NCI-H1417 treated with DMSO at 0.1 percent for 48 hours (cell line): ENCODE data around the gene ERH.
"Not testable (repeated sequence)": the region's sequence is repeated elsewhere in the genome, so short reads cannot be mapped to it uniquely, and the experiment has no call there.

Experiments
- DNase-seq: peaks from one replicate; lab custom pipeline; 2025; lab: John Stamatoyannopoulos, UW

Gene ERH

DNA sequence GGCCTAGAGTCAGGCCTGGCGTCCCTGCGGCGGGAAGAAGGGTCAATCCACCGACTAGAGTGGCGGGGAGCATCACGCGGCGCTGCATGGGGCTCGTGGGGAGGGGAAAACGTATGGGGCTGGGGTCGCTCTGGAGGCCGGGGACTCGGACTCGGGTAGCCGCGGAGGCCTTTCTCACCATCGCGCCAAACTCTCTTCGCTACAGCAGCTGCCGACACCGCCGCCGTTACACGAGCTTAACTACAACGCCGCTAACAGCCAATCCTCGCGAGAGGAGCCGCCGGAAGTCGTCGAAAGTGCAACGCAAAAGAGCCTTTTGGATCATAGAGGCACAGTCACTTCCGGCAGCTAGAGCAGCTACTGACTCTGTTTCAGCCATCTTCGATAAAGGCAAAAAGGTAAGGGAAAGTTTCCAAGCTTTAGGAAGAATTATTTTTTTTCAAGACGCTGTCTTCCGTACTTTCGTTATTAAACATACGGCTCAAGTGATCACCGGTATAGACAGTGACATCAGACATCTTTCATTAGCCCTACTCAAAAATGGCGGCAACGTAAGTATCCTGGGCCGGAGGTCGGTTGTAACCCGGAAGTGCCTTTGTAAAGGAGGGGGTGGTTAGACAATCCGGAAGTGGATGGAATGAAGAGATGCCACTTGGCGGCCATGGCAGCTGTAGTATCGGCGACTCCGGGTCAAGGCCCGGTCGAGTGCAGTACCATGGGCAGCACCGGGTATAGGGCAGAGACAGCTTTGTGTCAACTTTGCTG lies at the start of gene ERH, which contains the start of gene SLC39A9:
ERH (minus strand) TSS at position 247 of the 765 bp plus-strand sequence; CDS start at position 181, 66 bp downstream.
SLC39A9 (plus strand) TSS at position 640 of the 765 bp plus-strand sequence. CDS start 678 bp downstream, outside the sequence.
- DNase-seq = peak; percentile 97

DNA sequence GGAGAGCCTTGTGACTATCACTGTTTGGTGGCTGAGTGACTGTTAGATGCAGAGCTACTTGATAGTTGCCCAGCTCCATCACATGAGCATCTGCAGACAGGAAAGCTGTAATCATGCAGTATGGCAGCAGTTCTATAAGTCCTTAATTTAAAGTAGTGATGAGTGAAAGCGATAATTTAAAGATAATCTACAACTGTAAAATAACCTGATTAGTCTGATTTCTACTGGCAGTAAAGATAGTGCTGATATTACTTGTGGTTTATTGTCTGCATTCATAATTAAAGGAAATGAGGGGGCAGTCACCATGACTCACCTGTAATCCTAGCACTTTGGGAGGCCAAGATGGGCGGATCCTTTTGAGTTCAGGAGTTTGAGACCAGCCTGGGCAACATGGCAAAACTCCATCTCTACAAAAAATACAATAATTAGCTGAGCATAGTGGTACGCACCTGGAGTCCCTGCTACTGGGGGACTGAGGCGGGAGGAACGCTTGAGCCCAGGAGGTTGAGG lies 45.3 kb upstream of the ERH start:
- DNase-seq = no peak

DNA sequence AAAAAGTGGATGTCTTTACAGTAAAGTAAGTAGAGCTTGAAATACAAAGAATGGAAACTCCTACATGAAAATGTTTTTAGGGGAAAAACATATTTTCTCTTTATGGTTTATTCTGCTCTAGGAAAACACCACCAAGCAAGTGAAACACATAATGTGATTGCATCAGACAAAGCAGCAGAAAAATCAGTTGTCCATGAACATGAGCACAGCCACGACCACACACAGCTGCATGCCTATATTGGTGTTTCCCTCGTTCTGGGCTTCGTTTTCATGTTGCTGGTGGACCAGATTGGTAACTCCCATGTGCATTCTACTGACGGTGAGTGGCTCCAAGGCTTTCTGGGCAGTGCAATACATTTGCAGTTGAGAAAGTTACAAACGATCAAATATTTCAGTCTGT lies 43.8 kb upstream of the ERH start:
- no peak for DNase-seq

DNA sequence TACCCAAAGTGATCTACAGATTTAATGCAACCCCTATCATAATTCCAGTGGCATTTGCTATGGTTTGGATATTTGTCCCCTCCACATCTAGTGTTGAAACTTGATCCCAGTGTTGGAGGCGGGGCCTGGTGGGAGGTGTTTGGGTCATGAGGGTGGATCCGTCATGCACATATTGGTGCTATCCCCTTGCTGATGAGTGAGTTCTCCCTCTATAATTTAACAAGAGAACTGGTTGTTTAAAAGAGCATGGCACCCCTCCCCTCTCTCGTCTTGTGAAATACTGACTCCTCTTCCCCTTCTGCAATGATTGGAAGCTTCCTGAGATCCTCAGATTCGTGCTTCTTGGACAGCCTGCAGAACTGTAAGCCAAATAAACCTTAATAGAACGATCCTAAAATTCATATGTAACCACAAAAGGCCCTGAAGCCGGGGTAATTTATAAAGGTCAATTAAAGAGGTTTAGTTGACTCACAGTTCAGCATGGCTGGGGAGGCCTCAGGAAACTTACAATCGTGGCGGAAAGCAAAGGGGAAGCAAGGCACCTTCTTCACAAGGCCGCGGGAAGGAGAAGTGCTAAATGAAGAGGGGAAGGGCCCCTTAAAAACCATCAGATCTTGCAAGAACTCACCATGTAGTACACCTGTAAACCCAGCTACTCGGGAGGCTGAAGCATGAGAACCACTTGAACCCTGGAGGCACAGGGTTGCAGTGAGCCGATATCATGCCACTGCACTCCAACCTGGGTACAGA lies 41.6 kb upstream of the ERH start:
- DNase-seq = no peak

DNA sequence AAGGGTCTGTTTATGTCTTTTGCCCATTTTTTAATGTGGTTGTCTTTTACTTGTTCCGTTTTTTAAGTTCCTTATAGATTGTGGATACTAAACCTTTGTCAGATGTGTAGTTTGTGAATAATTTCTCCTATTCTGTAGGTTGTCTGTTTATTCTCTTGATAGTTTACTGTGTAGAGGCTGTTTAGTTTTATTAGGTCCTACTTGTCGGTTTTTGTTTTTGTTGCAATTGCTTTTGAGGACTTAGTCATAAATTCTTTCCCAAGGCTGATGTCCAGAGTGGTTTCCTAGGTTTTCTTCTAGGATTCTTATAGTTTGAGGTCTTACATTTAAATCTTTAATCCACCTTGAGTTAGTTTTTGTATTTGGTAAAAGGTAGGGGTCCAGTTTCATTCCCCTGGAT lies 34.3 kb upstream of the ERH start:
- DNase-seq = no peak

DNA sequence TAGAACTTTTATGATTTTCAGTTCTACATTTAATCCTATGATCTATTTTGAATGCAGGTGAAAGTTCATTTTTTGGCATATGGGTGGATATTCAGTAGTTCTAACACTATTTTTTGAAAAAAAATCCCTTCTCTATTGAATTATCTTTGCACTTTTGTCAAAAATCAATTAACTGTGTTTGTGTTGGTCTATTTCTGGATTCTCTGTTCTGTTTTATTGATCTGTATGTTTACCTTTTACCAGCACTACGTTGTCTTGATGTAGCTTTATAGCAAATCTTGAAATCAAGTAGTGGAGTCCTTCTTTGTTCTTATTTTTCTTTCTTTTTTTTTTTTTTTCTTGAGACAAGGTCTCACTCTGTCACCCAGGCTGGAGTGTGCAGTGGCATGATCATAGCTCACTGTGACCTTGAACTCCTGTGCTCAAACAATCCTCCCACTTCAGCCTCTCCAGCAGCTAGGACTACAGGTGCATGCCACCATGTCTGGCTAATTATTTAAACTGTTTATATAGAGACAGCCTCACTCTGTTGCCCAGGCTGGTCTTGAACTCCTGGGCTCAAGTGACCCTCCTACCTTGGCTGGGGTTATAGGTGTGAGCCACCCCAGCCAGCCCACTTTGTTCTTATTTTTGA lies 32.3 kb upstream of the ERH start:
- no peak for DNase-seq

DNA sequence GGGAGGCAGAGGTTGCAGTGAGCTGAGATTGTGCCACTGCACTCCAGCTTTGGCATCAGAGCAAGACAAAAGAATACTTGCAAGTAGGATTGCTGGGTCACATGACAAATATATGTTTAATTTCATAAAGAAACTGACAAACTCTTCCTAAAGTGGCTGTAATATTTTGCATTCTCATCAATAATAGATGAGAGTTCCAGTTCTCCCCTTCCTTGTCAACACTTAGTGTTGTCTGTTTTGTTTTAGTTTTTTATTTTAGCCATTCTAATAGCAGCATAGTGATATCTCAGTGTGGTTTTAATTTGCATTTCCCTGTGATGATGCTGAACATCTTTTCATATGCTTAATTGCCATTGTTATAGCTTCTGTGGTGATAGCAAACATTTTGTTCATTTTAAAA lies 31.5 kb upstream of the ERH start:
- DNase-seq = no peak

DNA sequence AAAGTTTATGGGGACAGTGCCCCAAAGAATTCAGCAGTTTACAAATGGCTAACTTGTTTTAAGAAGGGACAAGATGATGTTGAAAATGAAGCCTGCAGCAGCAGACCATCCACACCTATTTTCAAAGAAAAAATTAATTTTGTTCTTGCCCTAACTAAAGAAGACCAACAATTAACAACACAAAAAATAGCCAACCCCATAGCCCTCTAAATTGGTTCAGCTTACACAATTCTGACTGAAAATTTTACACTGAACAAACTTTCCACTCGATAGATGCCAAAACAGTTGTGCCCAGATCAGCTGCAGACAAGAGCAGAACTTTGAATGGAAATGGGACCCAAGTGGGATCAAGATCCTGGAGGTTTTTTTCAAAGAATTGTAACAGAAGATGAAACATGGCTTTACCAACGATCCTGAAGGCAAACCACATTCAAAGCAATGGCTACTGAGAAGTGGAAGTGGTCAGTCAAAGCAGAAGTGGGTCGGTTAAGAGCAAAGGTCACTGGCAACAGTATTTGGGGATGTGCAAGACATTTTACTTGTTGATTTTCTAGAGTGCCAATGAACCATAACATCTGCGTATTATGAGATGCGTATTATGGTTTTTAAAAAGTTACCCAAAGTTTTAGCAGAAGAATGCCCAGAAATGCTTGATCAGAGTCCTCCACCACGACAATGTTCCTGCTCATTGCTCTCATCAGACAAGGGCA lies 30.3 kb upstream of the ERH start:
- no peak for DNase-seq

DNA sequence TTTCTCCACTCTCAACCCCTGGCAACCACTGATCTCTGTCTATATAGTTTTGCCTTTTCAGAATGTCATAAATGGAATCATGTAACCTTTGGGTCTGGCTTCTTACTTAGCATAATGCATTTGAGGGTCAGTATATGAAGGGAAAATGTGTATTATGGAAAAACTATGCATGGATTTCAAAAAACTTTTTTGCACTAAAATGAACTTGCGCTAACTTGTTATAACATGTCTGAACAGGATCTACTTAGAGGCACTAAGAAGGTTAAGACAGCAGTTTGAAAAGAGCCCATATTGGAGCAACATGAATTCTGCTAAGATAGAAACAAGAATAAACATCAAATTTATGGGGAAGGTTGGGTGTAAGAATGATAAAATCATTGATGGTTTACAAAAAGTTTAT lies 29.5 kb upstream of the ERH start:
- DNase-seq = no peak

DNA sequence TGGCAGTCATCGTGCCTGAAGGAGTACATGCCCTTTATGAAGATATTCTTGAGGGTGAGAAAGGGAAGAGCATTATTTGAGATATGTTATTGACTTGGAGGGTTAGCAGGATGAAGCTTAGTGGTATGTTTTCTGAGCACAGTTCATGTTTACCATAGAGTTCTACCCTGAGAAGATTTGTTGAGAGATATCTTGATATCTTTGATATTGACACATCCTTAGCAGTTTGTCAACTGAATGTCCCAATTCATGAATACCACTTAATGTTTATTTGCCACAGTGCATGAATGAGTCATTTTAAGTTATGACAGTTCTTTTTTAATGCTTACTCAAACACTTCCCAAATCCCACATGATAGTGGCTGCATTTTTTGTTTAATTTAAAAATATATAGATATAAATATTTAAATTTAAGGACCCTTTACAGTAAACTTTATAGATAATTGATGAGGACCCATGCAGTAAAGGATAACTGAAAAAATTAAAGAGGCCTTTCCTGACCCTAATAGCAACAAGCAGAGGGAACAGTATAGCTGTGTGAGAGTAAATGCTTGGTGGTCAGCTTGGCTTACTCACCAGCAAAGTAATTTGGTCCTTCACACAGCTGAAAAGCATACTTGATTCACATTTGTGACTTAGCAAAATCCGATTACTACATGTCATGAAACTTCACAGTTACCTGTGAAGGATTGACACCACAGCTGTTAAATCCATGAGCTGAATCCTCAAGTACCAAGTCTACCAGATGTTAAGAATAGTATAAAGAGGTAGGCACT lies 26.2 kb upstream of the ERH start:
- DNase-seq = no peak

DNA sequence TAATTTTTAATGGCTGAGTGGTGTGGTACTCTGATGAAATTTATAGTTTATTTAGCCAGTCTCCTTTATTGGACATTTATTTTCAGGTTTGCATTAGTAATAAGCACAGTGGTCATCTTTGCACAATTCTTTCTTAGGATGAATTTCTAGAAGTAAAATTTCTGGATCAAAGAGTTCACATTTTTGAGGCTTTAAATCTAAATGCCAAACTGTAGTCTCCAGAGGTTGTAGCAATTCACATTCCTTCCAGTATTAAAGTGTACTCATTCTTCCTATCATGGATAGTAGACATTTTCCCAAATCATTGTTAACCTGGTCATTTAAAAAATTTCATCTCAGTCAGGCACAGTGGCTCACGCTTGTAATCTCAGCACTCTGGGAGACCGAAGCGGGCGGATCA lies 25.2 kb upstream of the ERH start:
- DNase-seq = no peak

DNA sequence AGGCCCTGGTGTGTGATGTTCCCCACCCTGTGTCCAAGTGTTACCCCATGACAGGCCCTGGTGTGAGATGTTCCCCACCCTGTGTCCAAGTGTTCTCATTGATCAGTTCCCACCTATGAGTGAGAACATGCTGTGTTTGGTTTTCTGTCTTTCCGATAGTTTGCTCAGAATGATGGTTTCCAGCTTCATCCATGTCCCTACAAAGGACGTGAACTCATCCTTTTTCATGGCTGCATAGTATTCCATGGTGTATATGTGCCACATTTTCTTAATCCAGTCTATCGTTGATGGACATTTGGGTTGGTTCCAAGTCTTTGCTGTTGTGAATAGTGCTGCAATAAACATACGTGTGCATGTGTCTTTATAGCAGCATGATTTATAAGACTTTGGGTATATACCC lies 18.0 kb upstream of the ERH start:
- DNase-seq = not testable (repeated sequence)

DNA sequence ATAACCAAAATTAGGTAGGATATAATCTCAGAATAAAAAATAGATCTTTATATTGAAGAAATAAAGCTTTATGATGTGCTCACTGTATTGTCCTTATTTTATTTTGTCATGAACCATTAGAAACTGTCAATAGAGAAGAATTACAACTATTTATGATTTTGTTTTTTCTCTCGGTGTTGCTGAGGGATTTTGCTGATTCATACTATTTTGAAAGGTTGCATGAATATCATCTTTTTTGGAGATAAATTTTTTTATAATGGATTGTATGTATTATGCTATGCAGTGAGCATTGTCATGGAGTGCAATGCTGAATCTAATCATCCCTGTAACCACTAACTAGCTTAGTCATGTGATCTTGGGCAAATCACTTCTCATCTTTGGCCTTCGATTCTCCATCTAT lies 15.4 kb upstream of the ERH start:
- DNase-seq = no peak

DNA sequence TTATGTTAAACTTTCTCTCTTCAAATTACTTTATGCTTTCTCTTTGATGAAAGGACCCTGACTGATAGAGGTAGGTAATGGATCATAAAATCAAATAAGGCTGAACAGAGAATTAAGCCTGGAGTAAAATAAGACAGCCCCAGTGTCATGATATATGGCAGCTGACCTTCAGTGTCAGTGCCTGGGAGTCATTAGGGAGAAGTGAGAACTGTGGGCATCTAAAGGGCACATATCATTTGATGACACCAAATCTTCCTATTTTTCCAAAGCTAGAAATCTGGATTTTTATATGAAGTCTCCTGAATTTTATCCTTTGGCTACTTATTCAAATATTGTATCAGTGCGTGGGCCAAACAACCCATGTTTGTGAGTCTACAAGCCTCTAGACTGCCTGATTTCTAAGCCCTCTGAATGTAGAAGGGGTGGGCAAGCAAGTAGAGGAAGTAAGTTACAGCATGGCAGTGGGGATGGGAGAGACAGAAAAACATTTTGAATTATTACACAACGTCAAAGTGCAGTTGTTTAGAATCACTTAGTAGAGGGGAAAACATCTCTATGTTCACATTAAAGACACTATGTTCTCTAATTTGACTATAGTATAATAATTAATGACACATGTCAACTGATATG lies 10.3 kb upstream of the ERH start:
- DNase-seq = no peak

DNA sequence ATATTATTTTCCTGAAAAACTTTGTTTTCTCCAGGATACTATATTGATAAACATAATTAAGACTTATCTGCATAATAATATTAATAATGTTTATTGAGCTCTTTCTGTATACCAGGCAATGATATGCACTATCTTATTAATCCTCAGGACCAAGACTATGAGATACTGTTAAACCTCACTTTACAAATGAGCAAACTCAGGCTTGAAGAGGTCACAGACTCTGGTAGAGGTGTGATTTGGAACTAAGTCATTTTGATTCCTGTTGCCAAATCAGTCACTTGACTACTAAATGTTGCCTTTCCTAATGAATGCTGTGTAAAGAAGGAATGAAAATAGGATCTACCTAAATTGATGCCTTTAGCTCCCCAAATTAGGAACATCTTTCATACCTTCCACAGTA lies 7.7 kb upstream of the ERH start:
- no peak for DNase-seq

DNA sequence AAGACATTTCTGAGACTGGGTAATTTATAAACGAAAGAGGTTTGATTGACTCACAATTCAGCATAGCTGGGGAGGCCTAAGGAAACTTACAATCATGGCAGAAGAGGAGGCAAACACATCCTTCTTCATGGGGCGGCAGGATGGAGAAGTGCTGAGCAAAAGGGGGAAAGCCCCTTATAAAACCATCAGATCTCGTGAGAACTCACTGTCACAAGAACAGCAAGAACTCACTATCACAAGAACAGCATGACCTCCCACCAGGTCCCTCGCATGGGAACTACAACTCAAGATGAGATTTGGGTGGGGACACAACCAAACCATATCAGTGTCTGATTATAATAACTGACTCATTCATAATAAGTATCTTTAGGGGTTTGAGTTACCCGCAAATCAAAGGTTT lies 6.8 kb upstream of the ERH start:
- DNase-seq = no peak

DNA sequence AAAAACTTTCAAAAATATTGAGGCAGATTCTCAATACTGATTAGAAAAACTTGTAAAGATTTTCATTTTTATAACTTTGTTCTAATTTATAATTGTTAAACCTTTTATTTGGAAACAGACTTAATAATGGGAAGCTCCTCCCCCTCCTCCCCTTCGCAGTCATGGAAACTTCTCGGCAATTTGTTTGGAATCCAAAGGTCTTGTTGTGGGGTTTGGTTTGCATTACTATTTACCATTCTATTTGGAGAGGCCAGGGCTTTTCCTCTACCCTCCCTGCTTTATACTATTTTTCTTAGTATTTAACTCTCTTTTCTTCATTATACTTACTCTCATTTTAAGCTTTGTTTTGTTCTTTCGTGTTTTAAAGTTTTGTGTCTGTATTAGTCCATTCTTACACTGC lies 6.4 kb upstream of the ERH start:
- no peak for DNase-seq

DNA sequence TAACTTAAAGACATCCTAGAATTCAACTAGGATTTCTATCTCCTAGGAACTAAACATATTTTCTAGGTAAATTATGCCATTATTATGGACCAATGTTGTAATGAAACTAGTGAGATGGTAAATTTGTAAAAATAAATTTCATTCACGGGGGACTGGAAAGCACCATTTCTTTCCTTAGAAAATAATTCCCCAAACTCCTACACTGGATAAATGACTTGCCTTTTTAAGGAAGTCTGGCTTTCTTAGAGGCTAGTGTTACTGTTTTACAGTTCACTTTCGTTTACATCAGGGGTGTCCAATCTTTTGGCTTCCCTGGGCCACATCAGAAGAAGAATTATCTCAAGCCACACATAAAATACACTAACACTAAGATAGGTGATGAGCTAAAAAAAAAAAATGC lies 3.7 kb upstream of the ERH start:
- no peak for DNase-seq

DNA sequence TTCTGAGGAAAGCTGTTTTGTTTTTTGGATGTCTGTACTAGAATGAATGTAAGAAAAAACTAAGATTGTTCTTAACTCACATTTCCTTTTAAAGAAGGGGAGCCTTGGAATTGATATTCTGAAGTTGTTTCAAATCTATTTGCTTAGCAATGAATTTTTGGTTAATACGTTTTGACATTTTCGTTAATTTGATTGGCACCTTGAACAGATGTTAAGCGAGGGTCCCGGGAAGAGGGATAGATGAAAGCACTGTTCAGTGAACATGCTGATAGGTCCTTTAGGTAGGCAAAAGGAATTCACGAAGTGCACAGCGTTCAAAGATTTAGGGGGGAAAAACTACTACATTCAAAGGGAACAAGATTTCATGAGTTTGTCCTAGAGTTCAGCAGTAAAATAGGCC lies 2.1 kb upstream of the ERH start:
- no peak for DNase-seq

DNA sequence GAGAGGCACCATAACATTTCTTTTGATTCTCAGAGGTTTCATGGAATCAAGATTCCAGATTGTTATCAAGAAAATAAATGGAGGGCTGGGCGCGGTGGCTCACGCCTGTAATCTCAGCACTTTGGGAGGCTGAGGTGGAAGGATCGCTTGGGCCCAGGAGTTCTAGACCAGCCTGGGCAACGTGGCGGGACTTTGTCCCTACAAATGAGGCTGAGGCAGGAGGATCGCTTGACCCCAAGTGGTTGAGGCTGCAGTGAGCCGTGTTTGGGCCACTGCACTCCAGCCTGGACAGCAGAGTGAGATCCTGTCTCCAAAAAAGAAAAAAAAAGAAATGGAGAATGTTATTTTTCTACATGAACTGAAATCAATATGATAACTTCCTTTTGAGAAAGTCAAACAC lies 1.7 kb upstream of the ERH start:
- no peak for DNase-seq

DNA sequence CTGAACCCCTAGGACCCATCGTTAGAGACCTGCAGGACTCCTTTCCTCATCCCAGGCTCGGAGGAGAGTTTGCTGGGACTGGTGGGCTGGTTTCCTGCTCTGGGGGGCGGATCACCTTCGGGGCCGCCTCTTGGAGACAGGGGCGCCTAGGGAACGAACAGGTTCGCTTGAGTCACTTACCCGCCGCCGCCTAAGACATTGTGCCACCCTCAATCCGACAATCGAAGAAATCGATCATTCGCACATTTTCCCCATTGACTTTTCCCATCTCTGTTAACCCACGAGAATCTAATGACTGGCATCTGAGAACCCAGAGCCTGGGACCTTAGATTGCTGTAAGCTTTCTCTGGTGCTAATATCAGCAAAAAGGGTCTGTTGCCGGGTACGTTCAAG lies 715 bp upstream of the ERH start:
- DNase-seq = no peak
